Measurements from ENCODE around the gene SLC4A2. TPM values are rescaled to one million over a fixed set of nuclear protein-coding genes. Genes with fewer than 3 reads are reported as not detected.

The SLC4A2 gene
- total RNA-seq, 1 donor from 2014 or later = 99.4 TPM

GRCh38 chr7:151087245-151088018 lies 28.0 kb downstream of the SLC4A2 start:
- Mint-ChIP-seq H3K4me1 (ENCODE audit: low read depth, unreplicated experiment) (peaks cover 33% of the 10 kb centered on the region), H3K4me3 (ENCODE audit: unreplicated experiment) (peak overlapping the region; percentile 98), H3K36me3 (ENCODE audit: unreplicated experiment) (peaks cover 5% of the 10 kb centered on the region), H3K9me3 (ENCODE audit: unreplicated experiment) (peaks cover 41% of the 10 kb centered on the region), H3K27ac (ENCODE audit: unreplicated experiment) (peak overlapping the region; percentile 100), H3K27me3 (ENCODE audit: unreplicated experiment) (peaks cover 40% of the 10 kb centered on the region)
- TF ChIP-seq CTCF (IDR thresholded peaks at IDR 0.05; ENCODE audit: partially characterized antibody, unreplicated experiment) = no peak
- DNase-seq = peak; percentile 61

- Mint-ChIP-seq H3K36me3 (ENCODE audit: unreplicated experiment) (peaks cover 5% of the 10 kb centered on the region), H3K27ac (ENCODE audit: unreplicated experiment) (peak overlapping the region; percentile 100), H3K4me3 (ENCODE audit: unreplicated experiment) (peak overlapping the region; percentile 98), H3K9me3 (ENCODE audit: unreplicated experiment) (peaks cover 39% of the 10 kb centered on the region), H3K27me3 (ENCODE audit: unreplicated experiment) (peaks cover 40% of the 10 kb centered on the region), H3K4me1 (ENCODE audit: low read depth, unreplicated experiment) (peaks cover 34% of the 10 kb centered on the region)
- no peak for DNase-seq
- TF ChIP-seq CTCF (IDR thresholded peaks at IDR 0.05; ENCODE audit: partially characterized antibody, unreplicated experiment) = no peak
Measured at GRCh38 chr7:151088019-151088855, 28.8 kb downstream of the SLC4A2 start.

- Mint-ChIP-seq H3K27ac (ENCODE audit: unreplicated experiment) (peak overlapping the region; percentile 100), H3K9me3 (ENCODE audit: unreplicated experiment) (peaks cover 39% of the 10 kb centered on the region), H3K36me3 (ENCODE audit: unreplicated experiment) (peaks cover 5% of the 10 kb centered on the region), H3K27me3 (ENCODE audit: unreplicated experiment) (peaks cover 40% of the 10 kb centered on the region), H3K4me3 (ENCODE audit: unreplicated experiment) (peak overlapping the region; percentile 98), H3K4me1 (ENCODE audit: low read depth, unreplicated experiment) (peaks cover 40% of the 10 kb centered on the region)
- DNase-seq = peak; percentile 83
- TF ChIP-seq CTCF (IDR thresholded peaks at IDR 0.05; ENCODE audit: partially characterized antibody, unreplicated experiment) = no peak
Measured at GRCh38 chr7:151088856-151089699, 29.7 kb downstream of the SLC4A2 start.

- DNase-seq = no peak
- Mint-ChIP-seq H3K4me1 (ENCODE audit: low read depth, unreplicated experiment) (peaks cover 42% of the 10 kb centered on the region), H3K27me3 (ENCODE audit: unreplicated experiment) (peaks cover 37% of the 10 kb centered on the region), H3K4me3 (ENCODE audit: unreplicated experiment) (peak overlapping the region; percentile 98), H3K27ac (ENCODE audit: unreplicated experiment) (peak overlapping the region; percentile 100), H3K36me3 (ENCODE audit: unreplicated experiment) (peaks cover 5% of the 10 kb centered on the region), H3K9me3 (ENCODE audit: unreplicated experiment) (peaks cover 35% of the 10 kb centered on the region)
- no peak for TF ChIP-seq CTCF (IDR thresholded peaks at IDR 0.05; ENCODE audit: partially characterized antibody, unreplicated experiment)
Measured at GRCh38 chr7:151089893-151090730, 30.7 kb downstream of the SLC4A2 start.

All from glutamatergic neuron (in vitro differentiated cells).